NCI-H510A treated with DMSO at 0.1 percent for 48 hours (cell line): ENCODE results near the gene DIP2C.

Experiments used
- DNase-seq: peaks from one replicate; lab custom pipeline; 2025; lab: John Stamatoyannopoulos, UW

DIP2C gene

DNA sequence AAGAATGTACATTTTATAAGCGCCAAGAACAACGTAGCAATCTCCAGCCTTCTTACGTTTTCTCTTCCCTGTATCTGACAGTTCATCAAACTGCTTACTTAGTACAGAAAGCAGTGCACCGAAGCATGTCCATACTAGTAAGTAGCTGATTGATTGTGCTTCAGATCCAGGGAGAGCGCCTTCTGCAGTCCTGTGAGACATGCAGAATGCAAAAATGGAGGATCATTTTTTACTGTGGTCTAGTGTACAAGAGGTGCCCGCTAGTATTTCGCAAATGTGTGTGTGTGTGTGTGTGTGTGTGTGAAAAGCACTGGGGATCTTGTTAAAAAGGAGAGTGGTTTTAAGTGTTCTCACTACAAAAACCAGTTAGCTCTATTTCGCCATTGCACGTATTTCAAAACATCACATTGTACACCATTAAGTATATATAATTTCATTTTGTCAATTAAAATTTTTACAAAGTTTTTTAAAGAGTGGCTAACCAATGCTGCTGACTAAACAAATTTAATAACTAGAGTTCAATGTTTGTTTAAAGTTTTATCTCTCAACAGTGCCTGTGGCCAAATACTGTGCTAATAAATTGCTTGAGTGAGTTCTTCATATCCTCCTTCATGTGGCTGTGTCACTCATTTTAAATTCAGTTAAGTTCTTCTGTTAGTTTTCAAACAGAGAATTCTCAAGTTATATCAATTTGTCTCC lies 454.6 kb downstream of the DIP2C start:
- DNase-seq = no peak

DNA sequence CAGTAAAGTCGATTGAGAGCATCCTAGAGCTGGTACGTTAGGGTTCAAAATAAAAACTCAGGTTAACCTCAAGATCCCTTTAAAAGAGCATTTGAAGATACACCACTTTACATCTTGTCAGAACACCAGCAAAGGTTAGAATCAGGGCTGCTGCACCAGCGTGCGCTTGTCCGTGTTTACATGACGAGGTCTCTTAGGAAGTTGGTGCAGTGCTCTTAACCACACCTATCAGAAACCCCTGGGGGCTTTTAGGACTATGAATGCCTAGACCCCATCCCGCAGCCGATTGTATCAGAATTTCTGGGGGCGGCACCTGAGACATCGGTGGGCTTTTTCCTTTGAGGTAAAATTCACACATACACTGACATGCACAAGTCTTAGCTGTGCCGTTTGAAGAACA lies 456.6 kb downstream of the DIP2C start:
- DNase-seq = no peak

DNA sequence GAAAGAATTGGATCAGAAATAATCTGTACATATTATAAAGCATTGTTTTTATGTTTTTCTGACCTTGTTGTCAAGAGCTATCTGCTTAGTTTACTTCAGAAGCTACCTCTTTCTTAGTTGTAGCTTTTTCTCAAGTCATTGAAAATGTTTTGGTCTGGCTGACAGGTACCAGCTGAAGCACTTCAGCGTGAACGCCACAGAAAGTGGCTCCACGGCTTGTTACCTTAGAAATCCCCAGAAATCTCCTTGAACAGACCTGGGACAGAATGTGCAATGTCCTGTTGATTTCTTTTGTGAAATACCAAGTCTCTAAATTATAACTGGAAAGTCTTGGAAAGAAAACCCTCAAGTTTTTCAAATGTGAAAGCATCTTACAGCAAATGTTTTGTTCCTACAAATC lies 457.4 kb downstream of the DIP2C start:
- DNase-seq = no peak

DNA sequence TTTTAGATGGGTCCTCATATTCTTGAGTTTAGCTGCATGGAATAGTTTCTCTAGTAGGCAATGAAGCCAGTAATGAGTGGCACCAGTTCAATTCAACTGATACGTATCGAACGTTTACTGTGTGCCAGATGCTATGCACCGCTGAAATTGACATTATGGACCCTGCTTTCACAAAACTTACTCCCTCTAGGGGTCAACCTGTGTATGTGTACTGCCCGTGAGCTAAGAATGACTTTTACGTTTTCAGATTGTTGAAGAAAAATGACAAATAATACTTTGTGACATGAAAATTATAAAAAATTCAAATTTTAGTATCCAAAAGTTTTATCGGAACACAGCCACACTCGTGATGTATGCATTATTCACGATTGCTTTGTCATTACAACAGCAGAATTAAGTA lies 458.7 kb downstream of the DIP2C start:
- DNase-seq = no peak

GRCh38 chr10:228366-228765 lies 461.1 kb downstream of the DIP2C start:
- DNase-seq = no peak

DNA sequence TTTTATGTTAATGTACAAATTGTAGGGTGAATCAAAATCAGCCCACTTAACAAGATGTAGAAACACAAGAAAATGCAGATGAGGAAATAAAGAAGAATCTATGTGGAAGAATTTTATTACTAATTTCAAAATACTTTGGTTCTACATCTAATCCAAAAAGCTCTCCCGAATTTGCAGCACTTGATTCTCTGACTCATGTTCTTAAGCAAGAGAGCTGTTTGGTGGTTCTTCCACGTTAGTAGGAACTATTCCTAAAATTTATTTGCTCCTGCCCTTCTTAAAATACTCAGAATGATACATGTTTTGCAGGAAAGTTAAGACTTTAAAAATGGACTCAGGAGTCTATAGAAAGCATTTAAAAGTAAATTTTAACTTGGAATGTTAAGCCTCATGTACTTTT lies 462.5 kb downstream of the DIP2C start:
- DNase-seq = no peak

DNA sequence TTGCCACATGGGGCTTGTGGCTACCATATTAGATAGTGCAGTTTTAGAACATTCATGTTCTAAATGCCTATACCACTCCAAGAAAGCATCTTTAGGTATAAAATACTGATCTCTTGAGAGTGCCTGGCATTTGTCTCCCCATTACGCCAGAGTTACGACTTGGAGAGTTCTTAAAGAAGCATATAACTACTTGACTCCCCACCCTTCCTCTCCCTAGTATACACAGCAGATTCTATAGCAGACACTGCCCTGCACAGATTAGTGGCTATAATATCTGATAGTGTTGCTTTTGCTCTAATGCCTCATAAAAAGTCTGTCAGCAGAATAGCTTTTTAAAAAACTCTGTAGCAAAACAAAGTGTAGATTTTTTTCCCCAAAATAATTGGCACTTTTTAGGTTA lies 463.4 kb downstream of the DIP2C start:
- DNase-seq = no peak

DNA sequence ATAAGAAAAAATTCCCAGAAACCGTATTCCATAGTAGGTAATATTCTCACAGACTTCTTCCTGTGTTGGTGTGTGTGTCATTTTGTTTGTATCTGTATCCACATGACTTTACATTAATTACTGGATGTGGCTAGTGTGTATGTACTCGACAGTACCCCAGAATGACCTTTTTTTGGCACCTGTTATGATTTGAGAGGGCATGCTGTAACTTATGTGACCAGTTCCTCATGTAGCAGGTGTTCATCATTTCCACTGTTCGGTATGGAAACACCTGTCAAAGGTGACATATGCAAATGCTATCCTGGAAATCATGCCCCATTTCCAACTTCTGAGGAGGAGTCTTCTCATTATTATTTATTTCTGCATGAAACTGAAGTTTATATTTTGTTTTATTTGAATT lies 464.9 kb downstream of the DIP2C start:
- no peak for DNase-seq
